ENCODE measurements around the gene PBX4.
A peak's percentile ranks its signal among the peaks of the same experiment; 100 is the strongest.
"Not testable (repeated sequence)": the region's sequence is repeated elsewhere in the genome, so short reads cannot be mapped to it uniquely, and the experiment has no call there.

PBX4 gene

GRCh38 chr19:19623383-19623782, 4.9 kb upstream of the PBX4 start:
- H3K4me3 ChIP-seq (ENCODE audit: low read depth, low read length), result no peak overlapping the region
- TF ChIP-seq CTCF (IDR thresholded peaks at IDR 0.05; ENCODE audit: low read depth, low read length), result no peak

- no peak overlapping the region for H3K4me3 ChIP-seq (ENCODE audit: low read depth, low read length)
- no peak for TF ChIP-seq CTCF (IDR thresholded peaks at IDR 0.05; ENCODE audit: low read depth, low read length)
Measured at GRCh38 chr19:19619849-19620210, 1.3 kb upstream of the PBX4 start.

- peak overlapping the region; percentile 53; the same call in 1 of the 2 replicates for H3K4me3 ChIP-seq (ENCODE audit: low read depth, low read length)
- TF ChIP-seq CTCF (IDR thresholded peaks at IDR 0.05; ENCODE audit: low read depth, low read length), result no peak
Measured at GRCh38 chr19:19619181-19619848, 828 bp upstream of the PBX4 start.

- no peak for TF ChIP-seq CTCF (IDR thresholded peaks at IDR 0.05; ENCODE audit: low read depth, low read length)
- no peak overlapping the region for H3K4me3 ChIP-seq (ENCODE audit: low read depth, low read length)
Measured at GRCh38 chr19:19615086-19615485, 3.4 kb downstream of the PBX4 start.

GRCh38 chr19:19613506-19613905, 5.0 kb downstream of the PBX4 start:
- no peak overlapping the region for H3K4me3 ChIP-seq (ENCODE audit: low read depth, low read length)
- no peak for TF ChIP-seq CTCF (IDR thresholded peaks at IDR 0.05; ENCODE audit: low read depth, low read length)

GRCh38 chr19:19610376-19611202, 7.9 kb downstream of the PBX4 start:
- H3K4me3 ChIP-seq (ENCODE audit: low read depth, low read length), result no peak overlapping the region
- TF ChIP-seq CTCF (IDR thresholded peaks at IDR 0.05; ENCODE audit: low read depth, low read length), result no peak

- not testable (repeated sequence) for H3K4me3 ChIP-seq (ENCODE audit: low read depth, low read length)
Measured at GRCh38 chr19:19606686-19607085, 11.8 kb downstream of the PBX4 start.

All from WI38 (cell line).